HepG2 (cell line): ENCODE results near the gene PIK3CA. TPM values are rescaled to one million over a fixed set of nuclear protein-coding genes. Genes with fewer than 3 reads are reported as not detected.

Source experiments
- IKZF4 ChIP-seq: sonication (generic); formaldehyde crosslinking; IDR thresholded peaks from 2 replicates; pipeline ENCODE4 v1.5.1; 2020; ENCODE audit warnings: borderline replicate concordance, mild to moderate bottlenecking, low read depth, missing genetic modification reagents; ENCODE audit errors: not compliant biosample characterization
- KLF6 ChIP-seq: IDR thresholded peaks from 2 replicates; pipeline ENCODE4 v1.8.0; 2016; ENCODE audit warnings: missing biosample characterization, missing genetic modification reagents
- LRRFIP1 ChIP-seq: sonication (generic); formaldehyde crosslinking; conservative IDR thresholded peaks from 2 replicates; pipeline ENCODE4 v1.4.0; 2020; ENCODE audit warnings: missing genetic modification reagents
- NBN ChIP-seq: fragments of 450-650 bp; conservative IDR thresholded peaks from 2 replicates; pipeline ENCODE4 v1.6.1; 2017
- RBAK ChIP-seq: sonication (generic); formaldehyde crosslinking; IDR thresholded peaks from 2 replicates; pipeline ENCODE4 v1.5.1; 2020; ENCODE audit warnings: mild to moderate bottlenecking, missing genetic modification reagents
- SSRP1 ChIP-seq: IDR thresholded peaks from 2 replicates; pipeline ENCODE4 v1.6.1; 2016; ENCODE audit warnings: control low read depth
- ZFP82 ChIP-seq: sonication (generic); formaldehyde crosslinking; IDR thresholded peaks from 2 replicates; pipeline ENCODE4 v1.5.1; 2020; ENCODE audit warnings: mild to moderate bottlenecking, missing genetic modification reagents, borderline replicate concordance
- ZNF234 ChIP-seq: sonication (generic); formaldehyde crosslinking; conservative IDR thresholded peaks from 2 replicates; pipeline ENCODE4 v1.5.1; 2020; ENCODE audit warnings: mild to moderate bottlenecking, missing genetic modification reagents
- ZNF407 ChIP-seq: sonication (generic); formaldehyde crosslinking; IDR thresholded peaks from one replicate; pipeline ENCODE4 v1.5.1; 2020; ENCODE audit warnings: mild to moderate bottlenecking, missing genetic modification reagents; ENCODE audit errors: not compliant biosample characterization
- ZNF468 ChIP-seq: sonication (generic); formaldehyde crosslinking; IDR thresholded peaks from 2 replicates; pipeline ENCODE4 v1.8.0; 2022; ENCODE audit warnings: mild to moderate bottlenecking, moderate library complexity, missing genetic modification reagents
- ZSCAN20 ChIP-seq: sonication (generic); formaldehyde crosslinking; IDR thresholded peaks from 2 replicates; pipeline ENCODE4 v1.4.0; 2020; ENCODE audit warnings: missing genetic modification reagents, mild to moderate bottlenecking, borderline replicate concordance
- polyA plus RNA-seq, 8 experiments: library from polyadenylated mRNA; depleted of rRNA in 3 of 8; stranded (reverse) in 7 of 8; unstranded in 1 of 8; fragments of >200 nt; fragmentation: Illumina TruSeq in 4 of 8; extraction: Trizol in 4 of 8; gene quantifications; 2 replicates each; pipeline versions ENCODE4 v1.2.1 to v1.2.3, GENCODE V29; 2011 to 2016; ENCODE audit warnings: low read depth in 4 of 8, missing spikeins in 1 of 8, mixed read lengths in 1 of 8; ENCODE audit not compliant: insufficient read depth in 1 of 8
- total RNA-seq, 5 experiments: library from RNA; depleted of rRNA; stranded (reverse); fragments of >200 nt; fragmentation: Illumina TruSeq; extraction: Trizol; gene quantifications; 2 replicates each; pipeline ENCODE4 v1.2.3, GENCODE V29; 2016; ENCODE audit warnings: low read depth in 1 of 5
- TF ChIP-seq, protein P1 (sequence below): sonication (generic); formaldehyde crosslinking; IDR thresholded peaks from 2 replicates; pipeline ENCODE4 v1.5.1; 2020; ENCODE audit warnings: missing genetic modification reagents, mild to moderate bottlenecking, borderline replicate concordance
- TF ChIP-seq, protein P2 (sequence below): fragments of 450-650 bp; IDR thresholded peaks from 2 replicates; pipeline ENCODE4 v1.6.1; 2016

Gene PIK3CA
- total and polyA plus RNA-seq, 2 of the 13 experiments (the other 11 are each of a cell fraction or from before 2014, with no cell fraction given): 5.7 to 11.4 TPM

DNA sequence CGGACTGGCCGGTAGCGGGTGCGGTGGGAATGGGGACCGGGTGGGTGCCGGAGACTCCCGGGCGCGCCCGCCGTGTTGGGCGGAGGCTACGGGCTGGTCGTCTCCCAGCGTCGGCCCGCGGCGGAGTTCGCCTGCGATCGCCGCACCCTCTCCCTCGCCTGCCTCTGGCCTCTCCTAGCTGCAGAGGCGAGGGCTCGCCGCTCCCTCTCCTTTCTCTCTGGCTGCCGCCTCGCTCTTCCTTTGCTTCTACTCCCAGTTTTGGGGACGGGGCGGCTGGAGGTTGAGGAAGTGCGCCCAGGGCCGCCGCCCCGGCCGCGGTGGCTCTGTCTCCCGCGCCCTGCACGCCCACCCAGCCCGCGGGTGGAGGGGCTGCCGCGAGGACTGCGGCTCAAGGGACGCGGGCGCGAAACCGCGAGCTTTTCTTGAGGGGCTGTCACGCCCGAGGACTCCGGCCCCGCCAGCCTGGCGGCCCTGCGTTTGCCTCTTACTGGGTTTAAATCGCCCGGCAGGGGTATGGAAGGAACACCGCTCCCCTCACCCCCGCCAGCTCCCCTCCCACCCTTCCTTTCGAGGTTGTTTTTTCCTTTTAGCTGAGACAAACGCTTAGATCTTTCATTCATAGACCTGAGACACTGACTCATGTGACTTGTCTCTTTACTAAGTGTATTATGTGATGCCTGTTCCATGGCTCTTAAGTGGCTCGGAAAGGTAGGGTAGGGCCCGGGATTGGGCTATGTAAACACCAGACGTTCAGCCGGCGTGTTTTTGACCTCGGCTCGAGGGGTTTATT lies 654 bp downstream of the PIK3CA start (continued):
- TF ChIP-seq, protein P1, sequence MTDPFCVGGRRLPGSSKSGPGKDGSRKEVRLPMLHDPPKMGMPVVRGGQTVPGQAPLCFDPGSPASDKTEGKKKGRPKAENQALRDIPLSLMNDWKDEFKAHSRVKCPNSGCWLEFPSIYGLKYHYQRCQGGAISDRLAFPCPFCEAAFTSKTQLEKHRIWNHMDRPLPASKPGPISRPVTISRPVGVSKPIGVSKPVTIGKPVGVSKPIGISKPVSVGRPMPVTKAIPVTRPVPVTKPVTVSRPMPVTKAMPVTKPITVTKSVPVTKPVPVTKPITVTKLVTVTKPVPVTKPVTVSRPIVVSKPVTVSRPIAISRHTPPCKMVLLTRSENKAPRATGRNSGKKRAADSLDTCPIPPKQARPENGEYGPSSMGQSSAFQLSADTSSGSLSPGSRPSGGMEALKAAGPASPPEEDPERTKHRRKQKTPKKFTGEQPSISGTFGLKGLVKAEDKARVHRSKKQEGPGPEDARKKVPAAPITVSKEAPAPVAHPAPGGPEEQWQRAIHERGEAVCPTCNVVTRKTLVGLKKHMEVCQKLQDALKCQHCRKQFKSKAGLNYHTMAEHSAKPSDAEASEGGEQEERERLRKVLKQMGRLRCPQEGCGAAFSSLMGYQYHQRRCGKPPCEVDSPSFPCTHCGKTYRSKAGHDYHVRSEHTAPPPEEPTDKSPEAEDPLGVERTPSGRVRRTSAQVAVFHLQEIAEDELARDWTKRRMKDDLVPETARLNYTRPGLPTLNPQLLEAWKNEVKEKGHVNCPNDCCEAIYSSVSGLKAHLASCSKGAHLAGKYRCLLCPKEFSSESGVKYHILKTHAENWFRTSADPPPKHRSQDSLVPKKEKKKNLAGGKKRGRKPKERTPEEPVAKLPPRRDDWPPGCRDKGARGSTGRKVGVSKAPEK (CRISPR knock-in tag): no peak
- TF ChIP-seq ZSCAN20 (CRISPR knock-in tag): no peak
- peak; percentile 35 for TF ChIP-seq ZNF407 (CRISPR knock-in tag)
- TF ChIP-seq, protein P2, sequence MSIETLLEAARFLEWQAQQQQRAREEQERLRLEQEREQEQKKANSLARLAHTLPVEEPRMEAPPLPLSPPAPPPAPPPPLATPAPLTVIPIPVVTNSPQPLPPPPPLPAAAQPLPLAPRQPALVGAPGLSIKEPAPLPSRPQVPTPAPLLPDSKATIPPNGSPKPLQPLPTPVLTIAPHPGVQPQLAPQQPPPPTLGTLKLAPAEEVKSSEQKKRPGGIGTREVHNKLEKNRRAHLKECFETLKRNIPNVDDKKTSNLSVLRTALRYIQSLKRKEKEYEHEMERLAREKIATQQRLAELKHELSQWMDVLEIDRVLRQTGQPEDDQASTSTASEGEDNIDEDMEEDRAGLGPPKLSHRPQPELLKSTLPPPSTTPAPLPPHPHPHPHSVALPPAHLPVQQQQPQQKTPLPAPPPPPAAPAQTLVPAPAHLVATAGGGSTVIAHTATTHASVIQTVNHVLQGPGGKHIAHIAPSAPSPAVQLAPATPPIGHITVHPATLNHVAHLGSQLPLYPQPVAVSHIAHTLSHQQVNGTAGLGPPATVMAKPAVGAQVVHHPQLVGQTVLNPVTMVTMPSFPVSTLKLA: no peak
- no peak for TF ChIP-seq KLF6 (CRISPR knock-in tag)
- TF ChIP-seq NBN: no peak
- 0 out of 2 replicates have a peak, but pooled peaks have one; percentile 48 for TF ChIP-seq ZNF468
- 0 out of 2 replicates have a peak, but pooled peaks have one; percentile 41 for TF ChIP-seq ZNF234 (CRISPR knock-in tag)
- TF ChIP-seq SSRP1: no peak
- no peak for TF ChIP-seq RBAK (CRISPR knock-in tag)
- no peak for TF ChIP-seq ZFP82 (CRISPR knock-in tag)
- no peak for TF ChIP-seq LRRFIP1 (CRISPR knock-in tag)
- TF ChIP-seq IKZF4 (CRISPR knock-in tag): no peak
